ENCODE results near the gene TASOR.
A peak's percentile ranks its signal among the peaks of the same experiment; 100 is the strongest.

The TASOR gene

DNA sequence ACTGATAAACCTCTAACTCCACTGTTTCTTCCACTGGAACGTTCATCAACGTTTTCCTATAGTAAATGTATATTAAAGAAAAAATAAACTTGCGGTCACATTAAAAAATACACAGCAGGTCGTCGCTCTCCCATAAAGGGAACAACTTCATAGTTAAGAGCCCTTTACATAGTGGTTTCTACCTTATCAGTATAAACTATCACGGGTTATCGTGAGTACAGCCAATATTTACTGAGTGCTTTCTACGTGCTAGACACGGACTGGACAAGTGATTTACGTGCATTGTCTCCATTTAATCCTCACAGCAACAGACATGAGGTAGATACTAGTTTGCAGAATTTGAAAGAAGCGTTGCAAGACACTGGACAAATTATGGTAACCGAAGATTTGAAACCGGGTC is 964 bp upstream of the TASOR start:
- H3K4me3 ChIP-seq (ENCODE audit: insufficient read depth, low read depth, low read length): no peak overlapping the region
- peaks cover 7% of the 10 kb centered on the region for H3K4me1 ChIP-seq (ENCODE audit: control insufficient read depth, insufficient read depth, low read length)
- no peak overlapping the region for H3K27ac ChIP-seq (ENCODE audit: insufficient read depth, low read depth, low read length, poor library complexity, severe bottlenecking)
- peaks cover 3% of the 10 kb centered on the region for H3K9me3 ChIP-seq (ENCODE audit: control insufficient read depth, low read length)
- peaks cover 9% of the 10 kb centered on the region for H3K27me3 ChIP-seq (ENCODE audit: control insufficient read depth, insufficient read depth, low read length, poor library complexity, severe bottlenecking)
- H3K36me3 ChIP-seq (ENCODE audit: control insufficient read depth, insufficient read depth, low read length): no peaks in the 10 kb centered on the region
- WGBS, 2 experiments: 95 to 96% methylated on average over 11 to 13 of the region's 13 CpGs

DNA sequence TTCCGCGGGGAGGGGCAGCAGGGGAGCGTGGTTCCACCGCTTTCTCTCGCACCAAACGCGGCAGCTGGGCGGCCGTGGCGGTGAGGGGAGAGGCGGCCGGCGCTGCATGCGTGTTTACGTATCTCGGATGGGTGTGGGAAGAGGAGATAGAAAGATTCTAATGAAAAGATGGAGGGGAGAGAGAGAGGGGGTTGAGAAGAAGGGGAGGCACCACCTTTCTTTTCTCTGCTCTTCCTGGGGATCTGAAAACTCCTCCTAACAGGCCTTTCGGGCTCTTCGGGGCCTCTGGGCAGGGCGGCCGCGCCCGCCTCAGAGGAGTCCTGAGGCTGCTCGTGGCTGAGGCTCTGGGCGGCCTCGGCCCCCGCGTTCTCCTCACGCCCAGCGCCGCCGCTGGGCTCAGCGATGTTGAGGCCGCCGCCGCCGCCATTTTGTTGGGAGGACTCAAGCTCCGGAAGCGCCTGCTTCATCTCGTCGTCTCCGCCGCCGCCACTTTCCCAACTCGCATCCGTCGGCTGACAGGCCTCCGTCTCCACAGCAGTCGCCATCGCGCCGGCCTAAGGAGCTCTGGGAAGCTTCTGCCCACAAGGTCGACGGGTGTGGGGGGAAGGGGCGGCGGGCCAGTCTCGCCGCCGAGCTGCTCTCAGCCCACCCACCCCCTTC is 473 bp downstream of the TASOR start:
- Histone ChIP-seq H3K27ac (ENCODE audit: insufficient read depth, low read depth, low read length, poor library complexity, severe bottlenecking) (peak overlapping the region; percentile 95), H3K4me3 (ENCODE audit: insufficient read depth, low read depth, low read length) (peak overlapping the region; percentile 85), H3K27me3 (ENCODE audit: control insufficient read depth, insufficient read depth, low read length, poor library complexity, severe bottlenecking) (peaks cover 9% of the 10 kb centered on the region), H3K36me3 (ENCODE audit: control insufficient read depth, insufficient read depth, low read length) (no peaks in the 10 kb centered on the region), H3K9me3 (ENCODE audit: control insufficient read depth, low read length) (peaks cover 3% of the 10 kb centered on the region), H3K4me1 (ENCODE audit: control insufficient read depth, insufficient read depth, low read length) (peaks cover 7% of the 10 kb centered on the region)
- whole genome bisulfite sequencing, 2 experiments: 0% methylated on average over 58 of the region's 58 CpGs

DNA sequence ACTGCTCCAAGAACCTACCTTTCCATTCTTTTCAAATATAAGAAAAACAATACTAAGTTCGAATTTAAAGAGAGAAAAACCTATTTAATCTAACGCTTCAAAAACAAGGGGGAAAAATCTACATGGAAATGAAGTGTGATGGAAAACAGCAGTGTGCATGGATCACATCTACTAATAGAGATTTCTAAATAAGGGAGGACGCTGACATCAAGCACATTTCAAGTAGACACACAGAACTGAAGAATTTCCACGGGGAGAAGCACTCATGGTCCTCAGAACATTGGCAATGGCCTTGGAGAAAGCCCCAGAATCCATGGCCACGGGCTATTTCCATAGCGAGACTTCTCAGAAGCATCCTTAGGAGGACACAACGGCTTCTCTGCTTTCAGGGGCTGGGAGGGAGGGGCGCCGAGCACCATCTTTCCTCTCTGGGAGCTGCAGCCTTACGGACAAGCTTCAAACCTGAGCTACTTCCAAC is 1.0 kb downstream of the TASOR start:
- peak overlapping the region; percentile 95 for H3K27ac ChIP-seq (ENCODE audit: insufficient read depth, low read depth, low read length, poor library complexity, severe bottlenecking)
- peaks cover 9% of the 10 kb centered on the region for H3K27me3 ChIP-seq (ENCODE audit: control insufficient read depth, insufficient read depth, low read length, poor library complexity, severe bottlenecking)
- 1 to 5% methylated on average over 8 to 9 of the region's 10 CpGs for WGBS, 2 experiments

DNA sequence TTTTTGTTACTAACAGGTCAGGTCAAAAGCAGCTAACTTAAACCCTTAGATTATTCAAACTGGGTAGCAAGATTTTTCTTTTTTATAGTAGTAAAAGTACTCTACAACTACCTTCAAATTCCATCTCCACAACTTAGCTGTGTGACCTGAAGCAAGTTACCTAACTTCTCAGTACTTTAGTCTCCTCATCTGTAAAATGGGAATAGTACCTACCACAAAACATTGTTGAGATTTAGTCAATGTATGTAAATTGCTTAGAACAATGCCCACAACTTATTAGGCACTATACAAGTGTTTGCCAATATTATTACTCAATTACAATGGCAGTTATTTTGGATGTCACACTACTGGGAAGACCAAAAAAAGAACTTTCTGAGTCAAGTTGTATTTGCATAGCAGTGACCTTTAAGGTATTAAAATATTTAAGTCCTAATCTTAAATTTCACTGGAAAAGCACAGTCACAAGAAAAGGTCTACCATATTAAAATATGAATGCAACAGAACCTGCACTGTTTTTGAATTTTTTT is 2.9 kb downstream of the TASOR start:
- no peaks in the 10 kb centered on the region for H3K36me3 ChIP-seq (ENCODE audit: control insufficient read depth, insufficient read depth, low read length)
- no peak overlapping the region for H3K27ac ChIP-seq (ENCODE audit: insufficient read depth, low read depth, low read length, poor library complexity, severe bottlenecking)
- H3K4me1 ChIP-seq (ENCODE audit: control insufficient read depth, insufficient read depth, low read length): peaks cover 7% of the 10 kb centered on the region
- no peak overlapping the region for H3K4me3 ChIP-seq (ENCODE audit: insufficient read depth, low read depth, low read length)
- H3K9me3 ChIP-seq (ENCODE audit: control insufficient read depth, low read length): peaks cover 3% of the 10 kb centered on the region
- peaks cover 9% of the 10 kb centered on the region for H3K27me3 ChIP-seq (ENCODE audit: control insufficient read depth, insufficient read depth, low read length, poor library complexity, severe bottlenecking)

More for the DNA sequence above, 1.0 kb downstream of the TASOR start:
- peaks cover 3% of the 10 kb centered on the region for H3K9me3 ChIP-seq (ENCODE audit: control insufficient read depth, low read length)
- H3K4me3 ChIP-seq (ENCODE audit: insufficient read depth, low read depth, low read length): peak overlapping the region; percentile 85
- H3K4me1 ChIP-seq (ENCODE audit: control insufficient read depth, insufficient read depth, low read length): peaks cover 7% of the 10 kb centered on the region
- no peaks in the 10 kb centered on the region for H3K36me3 ChIP-seq (ENCODE audit: control insufficient read depth, insufficient read depth, low read length)

DNA sequence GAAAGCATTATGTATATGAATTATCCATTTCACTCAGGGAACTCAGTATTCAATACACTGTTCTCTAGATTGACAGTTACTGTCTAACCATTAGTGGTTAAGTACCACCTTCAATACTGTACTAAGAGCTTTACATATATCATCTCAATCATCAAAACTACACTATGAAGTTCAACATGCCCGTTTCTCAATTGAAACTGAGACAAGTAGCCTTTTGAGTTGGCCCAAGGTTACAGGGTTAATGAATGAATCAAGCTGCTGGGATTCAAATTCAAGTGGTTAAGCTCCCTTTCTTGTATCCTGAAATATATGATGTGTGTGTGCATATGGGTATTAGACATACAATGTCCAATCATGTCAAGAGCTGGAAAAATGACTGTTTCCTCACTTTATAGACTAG is 5.8 kb downstream of the TASOR start:
- no peaks in the 10 kb centered on the region for H3K27me3 ChIP-seq (ENCODE audit: control insufficient read depth, insufficient read depth, low read length, poor library complexity, severe bottlenecking)
- no peaks in the 10 kb centered on the region for H3K36me3 ChIP-seq (ENCODE audit: control insufficient read depth, insufficient read depth, low read length)
- H3K27ac ChIP-seq (ENCODE audit: insufficient read depth, low read depth, low read length, poor library complexity, severe bottlenecking): no peak overlapping the region
- H3K4me3 ChIP-seq (ENCODE audit: insufficient read depth, low read depth, low read length): no peak overlapping the region
- whole genome bisulfite sequencing, 2 experiments: 91 to 92% methylated on average over 1 of the region's 1 CpG
- no peaks in the 10 kb centered on the region for H3K9me3 ChIP-seq (ENCODE audit: control insufficient read depth, low read length)
- H3K4me1 ChIP-seq (ENCODE audit: control insufficient read depth, insufficient read depth, low read length): peaks cover 7% of the 10 kb centered on the region

DNA sequence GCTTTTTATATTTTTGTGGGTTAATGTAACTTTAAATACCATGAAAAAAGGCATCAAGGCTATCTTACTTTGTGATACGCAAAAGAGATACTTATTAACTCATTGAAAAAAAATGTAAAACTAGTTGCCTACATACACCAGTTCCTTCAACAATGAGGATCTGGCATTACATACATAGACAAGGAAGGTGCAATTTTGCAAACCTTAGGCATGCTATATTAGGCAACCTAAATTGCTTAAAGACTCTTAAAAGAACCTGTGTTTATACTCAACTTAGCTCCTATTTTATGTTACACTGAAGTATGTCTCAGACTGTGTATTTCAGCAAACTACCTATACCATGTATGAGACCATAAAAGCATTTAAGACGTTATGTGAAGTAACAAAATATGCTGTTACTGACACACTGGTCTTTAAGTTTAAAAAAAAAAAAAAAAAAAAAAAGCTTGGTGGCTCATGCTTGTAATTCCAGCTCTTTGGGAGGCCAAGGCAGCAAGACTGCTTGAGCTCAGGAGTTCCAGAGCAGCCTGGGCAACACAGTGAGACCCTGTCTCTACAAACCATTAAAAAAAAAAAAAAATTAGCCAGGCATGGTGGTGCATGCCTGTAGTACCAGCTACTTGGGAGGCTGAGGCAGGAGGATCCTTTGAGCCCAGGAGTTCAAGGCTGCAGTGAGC is 9.1 kb downstream of the TASOR start:
- no peaks in the 10 kb centered on the region for H3K27me3 ChIP-seq (ENCODE audit: control insufficient read depth, insufficient read depth, low read length, poor library complexity, severe bottlenecking)
- H3K4me3 ChIP-seq (ENCODE audit: insufficient read depth, low read depth, low read length): no peak overlapping the region
- H3K9me3 ChIP-seq (ENCODE audit: control insufficient read depth, low read length): no peaks in the 10 kb centered on the region
- peaks cover 13% of the 10 kb centered on the region for H3K36me3 ChIP-seq (ENCODE audit: control insufficient read depth, insufficient read depth, low read length)
- no peak overlapping the region for H3K27ac ChIP-seq (ENCODE audit: insufficient read depth, low read depth, low read length, poor library complexity, severe bottlenecking)
- WGBS, 2 experiments: 86 to 93% methylated on average over 1 to 2 of the region's 2 CpGs
- H3K4me1 ChIP-seq (ENCODE audit: control insufficient read depth, insufficient read depth, low read length): no peaks in the 10 kb centered on the region

DNA sequence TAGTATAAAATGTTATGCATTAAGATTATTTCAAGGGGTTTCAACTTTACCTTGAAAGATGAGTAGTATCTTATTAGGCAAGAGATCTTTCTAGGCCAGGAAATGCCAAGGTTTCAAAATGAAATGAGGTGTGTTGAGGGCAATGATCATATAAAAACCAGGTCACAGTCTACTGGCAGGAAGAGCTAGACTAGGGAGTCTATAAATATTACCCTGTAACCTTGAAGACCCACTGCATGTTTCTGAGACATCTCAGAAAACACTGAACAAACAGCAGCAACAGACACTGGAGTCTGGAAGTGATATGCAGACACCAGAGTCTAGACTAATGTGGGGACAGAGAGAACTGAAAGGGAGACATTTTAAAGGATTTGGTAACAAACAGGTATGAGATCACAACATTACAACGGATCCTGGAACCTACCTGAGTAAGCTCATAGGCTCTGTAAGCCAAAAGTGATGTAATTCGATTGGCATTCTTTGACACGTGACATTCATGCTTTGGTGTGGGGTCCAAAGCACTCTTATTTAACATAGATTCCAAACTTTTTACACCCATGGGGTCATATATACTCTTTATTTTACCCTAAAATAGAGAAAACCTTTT is 15.0 kb downstream of the TASOR start:
- no peaks in the 10 kb centered on the region for H3K4me1 ChIP-seq (ENCODE audit: control insufficient read depth, insufficient read depth, low read length)
- no peak overlapping the region for H3K27ac ChIP-seq (ENCODE audit: insufficient read depth, low read depth, low read length, poor library complexity, severe bottlenecking)
- no peaks in the 10 kb centered on the region for H3K27me3 ChIP-seq (ENCODE audit: control insufficient read depth, insufficient read depth, low read length, poor library complexity, severe bottlenecking)
- H3K4me3 ChIP-seq (ENCODE audit: insufficient read depth, low read depth, low read length): no peak overlapping the region
- peaks cover 24% of the 10 kb centered on the region for H3K36me3 ChIP-seq (ENCODE audit: control insufficient read depth, insufficient read depth, low read length)
- 91 to 93% methylated on average over 3 of the region's 3 CpGs for WGBS, 2 experiments
- no peaks in the 10 kb centered on the region for H3K9me3 ChIP-seq (ENCODE audit: control insufficient read depth, low read length)

DNA sequence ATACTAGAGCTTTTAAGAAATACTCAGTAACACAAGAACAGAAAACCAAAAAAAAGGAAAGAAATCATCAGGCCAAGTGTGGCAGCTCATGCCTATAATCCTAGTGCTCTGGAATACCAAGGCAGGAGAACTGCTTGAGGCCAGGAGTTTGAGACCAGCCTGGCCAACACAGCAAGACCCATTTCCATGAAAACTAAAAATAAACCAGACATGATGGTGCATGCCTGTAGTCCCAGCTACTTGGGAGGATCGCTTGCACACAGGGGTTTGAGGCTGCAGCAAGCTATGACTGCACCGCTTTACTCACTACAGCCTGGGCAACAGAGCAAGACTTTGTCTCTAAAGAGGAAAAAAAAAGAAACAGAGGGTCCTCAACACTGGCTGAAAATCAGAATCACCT is 18.2 kb downstream of the TASOR start:
- WGBS, 2 experiments: 88 to 97% methylated on average over 2 of the region's 2 CpGs
- Histone ChIP-seq H3K4me1 (ENCODE audit: control insufficient read depth, insufficient read depth, low read length) (no peaks in the 10 kb centered on the region), H3K9me3 (ENCODE audit: control insufficient read depth, low read length) (no peaks in the 10 kb centered on the region), H3K27me3 (ENCODE audit: control insufficient read depth, insufficient read depth, low read length, poor library complexity, severe bottlenecking) (no peaks in the 10 kb centered on the region), H3K27ac (ENCODE audit: insufficient read depth, low read depth, low read length, poor library complexity, severe bottlenecking) (no peak overlapping the region), H3K4me3 (ENCODE audit: insufficient read depth, low read depth, low read length) (no peak overlapping the region), H3K36me3 (ENCODE audit: control insufficient read depth, insufficient read depth, low read length) (peaks cover 36% of the 10 kb centered on the region)

DNA sequence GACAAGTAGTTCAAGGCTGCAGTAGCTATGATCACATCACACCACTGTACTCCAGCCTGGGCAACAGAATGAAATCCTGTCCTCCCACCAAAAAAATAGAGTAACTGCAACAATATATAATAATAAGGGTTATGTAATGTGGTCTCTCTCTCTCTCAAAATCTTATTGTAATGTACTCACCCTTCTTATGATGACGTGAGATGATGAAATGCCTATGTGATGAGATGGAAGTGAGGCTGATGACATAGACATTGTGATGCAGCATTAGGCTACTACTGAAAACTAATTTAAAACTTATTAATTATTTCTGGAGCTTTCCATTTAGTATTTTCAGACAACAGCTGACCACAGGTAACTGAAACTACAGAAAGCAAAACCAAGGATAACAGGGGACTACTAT is 27.4 kb downstream of the TASOR start:
- Histone ChIP-seq H3K9me3 (ENCODE audit: control insufficient read depth, low read length) (no peaks in the 10 kb centered on the region), H3K27ac (ENCODE audit: insufficient read depth, low read depth, low read length, poor library complexity, severe bottlenecking) (no peak overlapping the region), H3K4me3 (ENCODE audit: insufficient read depth, low read depth, low read length) (no peak overlapping the region), H3K36me3 (ENCODE audit: control insufficient read depth, insufficient read depth, low read length) (peaks cover 22% of the 10 kb centered on the region), H3K27me3 (ENCODE audit: control insufficient read depth, insufficient read depth, low read length, poor library complexity, severe bottlenecking) (no peaks in the 10 kb centered on the region), H3K4me1 (ENCODE audit: control insufficient read depth, insufficient read depth, low read length) (no peaks in the 10 kb centered on the region)
- WGBS, 2 experiments: no CpG with 5 or more reads among the region's 1 CpG

DNA sequence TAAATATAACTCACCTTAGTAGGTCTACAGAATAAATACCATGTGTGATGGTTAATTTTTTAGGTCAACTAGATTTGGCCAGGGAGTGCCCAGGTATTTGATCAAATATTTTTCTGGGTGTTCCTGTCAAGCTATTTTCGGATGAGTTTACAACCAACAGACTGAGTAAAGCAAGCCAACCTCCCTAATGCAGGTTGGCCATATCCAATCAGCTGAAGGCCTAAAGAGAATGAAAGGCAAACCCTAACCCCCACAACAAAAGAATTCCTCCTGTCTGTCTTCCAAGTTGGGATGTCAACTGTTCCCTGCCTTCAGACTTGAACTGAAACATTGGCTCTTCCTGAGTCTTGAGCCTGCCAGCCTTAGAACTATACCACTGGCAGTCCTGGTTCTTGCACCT is 28.6 kb downstream of the TASOR start:
- Histone ChIP-seq H3K4me3 (ENCODE audit: insufficient read depth, low read depth, low read length) (no peak overlapping the region), H3K27ac (ENCODE audit: insufficient read depth, low read depth, low read length, poor library complexity, severe bottlenecking) (no peak overlapping the region), H3K4me1 (ENCODE audit: control insufficient read depth, insufficient read depth, low read length) (no peaks in the 10 kb centered on the region), H3K9me3 (ENCODE audit: control insufficient read depth, low read length) (no peaks in the 10 kb centered on the region), H3K36me3 (ENCODE audit: control insufficient read depth, insufficient read depth, low read length) (peaks cover 19% of the 10 kb centered on the region), H3K27me3 (ENCODE audit: control insufficient read depth, insufficient read depth, low read length, poor library complexity, severe bottlenecking) (no peaks in the 10 kb centered on the region)
- 93 to 100% methylated on average over 1 of the region's 1 CpG for WGBS, 2 experiments

Measured in ectodermal cell (in vitro differentiated cells).